Thymus (tissue), 14 donors: ENCODE results near the gene EDNRB. TPM values are rescaled to one million over a fixed set of nuclear protein-coding genes. Genes with fewer than 3 reads are reported as not detected.
"Not testable (repeated sequence)": the region's sequence is repeated elsewhere in the genome, so short reads cannot be mapped to it uniquely, and the experiment has no call there.

Source experiments
- DNase-seq, 9 donors: peaks; one replicate each; pipeline ENCODE4 v3.0.0-alpha.2; 2013; ENCODE audit warnings: low spot score in 9 of 9, low read depth in 6 of 9, missing footprints in 1 of 9
- H3K27ac ChIP-seq, 2 donors: one replicate each; pipeline ENCODE4 v1.5.1; 2013; ENCODE audit warnings: control low read depth in 1 of 2, low read depth in 1 of 2, low read length in 1 of 2, mild to moderate bottlenecking in 1 of 2, moderate library complexity in 1 of 2
- H3K27me3 ChIP-seq, 2 donors: one replicate each; pipeline ENCODE4 v1.5.1; 2013; ENCODE audit warnings: low read length in 1 of 2; ENCODE audit not compliant: control insufficient read depth in 2 of 2, insufficient read depth in 1 of 2
- H3K36me3 ChIP-seq, 2 donors: one replicate each; pipeline ENCODE4 v1.5.1; 2013; ENCODE audit warnings: low read length in 1 of 2, mild to moderate bottlenecking in 1 of 2, moderate library complexity in 1 of 2; ENCODE audit not compliant: control insufficient read depth in 2 of 2, insufficient read depth in 2 of 2
- H3K4me1 ChIP-seq, 2 donors: one replicate each; pipeline ENCODE4 v1.5.1; 2013; ENCODE audit warnings: low read length in 2 of 2; ENCODE audit not compliant: control insufficient read depth in 2 of 2, insufficient read depth in 2 of 2
- H3K4me3 ChIP-seq, 2 donors: one replicate each; pipeline ENCODE4 v1.5.1; 2013; ENCODE audit warnings: low read length in 2 of 2, control low read depth in 1 of 2, mild to moderate bottlenecking in 1 of 2
- H3K9me3 ChIP-seq, 2 donors: one replicate each; pipeline ENCODE4 v1.5.1; 2013; ENCODE audit warnings: low read length in 1 of 2, mild to moderate bottlenecking in 1 of 2; ENCODE audit not compliant: control insufficient read depth in 2 of 2, insufficient read depth in 1 of 2
- WGBS: extraction: QIAGEN DNeasy Blood & Tissue Kit; methylation state at CpG from one replicate; pipeline ENCODE4 v1.1.7; 2013; 5-methylcytosine and 5-hydroxymethylcytosine counted together
- long read RNA-seq, 10 donors: transcript quantifications; one replicate each; lab custom pipeline, GENCODE V29; 2026
- polyA plus RNA-seq: library from polyadenylated mRNA; stranded (reverse); fragments of 200-250 nt; gene quantifications from one replicate; pipeline ENCODE4 v1.2.3, GENCODE V29; 2013
- total RNA-seq: library from RNA; stranded (reverse); fragments of 120-200 nt; gene quantifications from one replicate; pipeline ENCODE4 v1.2.4, GENCODE V29; 2013
- donor health status: healthy.

Gene EDNRB
- total RNA-seq: 3.1 TPM
- 5.5 TPM for polyA plus RNA-seq
- long read RNA-seq, donor 1: 0 reads
- long read RNA-seq, donor 2: 0 reads
- long read RNA-seq, donor 3, full-length matches to known transcripts: 4 of 4 reads
- long read RNA-seq, donor 3, partial matches to known transcripts: 0 of 4 reads
- long read RNA-seq, donor 3, other reads (novel, unspliced or antisense): 0 of 4 reads
- long read RNA-seq, donor 4, full-length matches to known transcripts: 5 of 5 reads
- long read RNA-seq, donor 4, partial matches to known transcripts: 0 of 5 reads
- long read RNA-seq, donor 4, other reads (novel, unspliced or antisense): 0 of 5 reads
- long read RNA-seq, donor 5, full-length matches to known transcripts: 9 of 9 reads
- long read RNA-seq, donor 5, partial matches to known transcripts: 0 of 9 reads
- long read RNA-seq, donor 5, other reads (novel, unspliced or antisense): 0 of 9 reads
- long read RNA-seq, donor 6, full-length matches to known transcripts: 7 of 7 reads
- long read RNA-seq, donor 6, partial matches to known transcripts: 0 of 7 reads
- long read RNA-seq, donor 6, other reads (novel, unspliced or antisense): 0 of 7 reads
- long read RNA-seq, donor 7, full-length matches to known transcripts: 4 of 4 reads
- long read RNA-seq, donor 7, partial matches to known transcripts: 0 of 4 reads
- long read RNA-seq, donor 7, other reads (novel, unspliced or antisense): 0 of 4 reads
- long read RNA-seq, donor 8, full-length matches to known transcripts: 3 of 3 reads
- long read RNA-seq, donor 8, partial matches to known transcripts: 0 of 3 reads
- long read RNA-seq, donor 8, other reads (novel, unspliced or antisense): 0 of 3 reads
- long read RNA-seq, donor 9: 0 reads
- long read RNA-seq, donor 10, full-length matches to known transcripts: 4 of 4 reads
- long read RNA-seq, donor 10, partial matches to known transcripts: 0 of 4 reads
- long read RNA-seq, donor 10, other reads (novel, unspliced or antisense): 0 of 4 reads

DNA sequence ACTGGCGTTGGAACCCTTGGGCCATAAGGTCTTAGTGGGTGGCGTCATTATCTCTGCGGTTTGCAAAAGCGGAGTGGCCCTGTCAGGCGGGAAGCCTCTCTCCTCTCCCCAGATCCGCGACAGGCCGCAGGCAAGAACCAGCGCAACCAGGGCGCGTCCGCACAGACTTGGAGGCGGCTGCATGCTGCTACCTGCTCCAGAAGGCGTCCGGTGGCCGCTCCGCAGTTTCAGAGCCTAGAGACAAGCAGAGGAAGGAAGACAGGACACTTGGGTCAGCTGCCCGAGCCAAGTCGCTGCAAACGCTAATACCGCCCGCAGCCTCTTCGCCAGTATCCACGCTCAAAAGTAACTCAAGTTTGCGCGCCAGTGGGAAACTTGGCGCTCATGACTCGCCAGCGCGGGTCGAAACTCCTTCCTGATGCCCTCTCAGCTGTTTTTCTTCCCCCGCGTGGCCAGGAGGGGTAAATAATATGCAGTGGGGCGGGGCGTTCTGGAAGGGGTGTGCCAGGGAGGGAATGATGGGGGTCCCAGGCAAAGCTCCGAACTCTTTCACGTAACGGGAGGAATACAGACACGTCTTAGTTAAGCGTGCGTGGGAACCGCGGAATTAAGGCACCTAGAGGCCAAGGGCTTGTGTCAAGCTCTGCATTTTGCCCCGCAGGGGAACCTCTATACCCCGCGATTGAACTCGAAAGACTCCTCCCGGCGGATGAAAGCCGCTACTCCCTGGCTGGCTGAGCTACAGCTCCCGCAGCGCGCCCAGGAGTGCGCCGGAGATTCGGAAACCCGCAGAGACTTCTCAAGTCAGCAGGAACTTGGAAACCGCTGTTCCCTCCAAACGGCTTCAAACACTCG is at the start of gene EDNRB:
EDNRB (minus strand) TSS at position 441 of the 855 bp plus-strand sequence; CDS start at position 183, 258 bp downstream.
- DNase-seq: peak in 2 of 9 donors; percentile 17 to 36
- H3K4me3 ChIP-seq: peak within 1 kb of the TSS; percentile 38 to 42
- peaks cover 3 to 14% of the 10 kb centered on the region in 2 donors for H3K4me1 ChIP-seq
- peaks cover 3 to 26% of the 10 kb centered on the region in 2 donors for H3K27me3 ChIP-seq
- H3K27ac ChIP-seq: peak within 1 kb of the TSS in 1 of 2 donors; percentile 31
- H3K36me3 ChIP-seq: no peaks in the 10 kb centered on the region
- 6% methylated on average over 60 of the region's 60 CpGs for WGBS
- no peaks in the 10 kb centered on the region for H3K9me3 ChIP-seq

DNA sequence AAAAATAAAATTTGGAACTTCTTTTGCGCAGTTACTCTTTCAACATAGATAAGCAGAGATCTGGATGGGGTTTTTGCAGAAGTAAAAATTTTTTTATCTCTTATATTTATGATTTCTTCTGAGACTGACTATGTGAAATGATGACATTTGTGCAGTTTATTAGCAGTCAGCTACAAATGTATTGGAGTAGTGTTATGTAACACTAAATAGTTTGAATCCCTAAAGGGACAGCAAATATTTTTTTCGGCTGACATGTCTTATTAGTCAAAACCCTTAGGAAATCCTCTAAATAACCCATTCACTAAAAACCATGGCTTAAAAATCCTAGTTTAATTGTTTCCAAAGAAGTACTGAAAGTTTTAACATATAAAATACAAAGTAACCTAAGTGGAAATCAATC is 48.0 kb upstream of the EDNRB start:
- no peaks in the 10 kb centered on the region for H3K9me3 ChIP-seq
- no peaks in the 10 kb centered on the region for H3K36me3 ChIP-seq
- WGBS: 95% methylated on average over 2 of the region's 2 CpGs
- H3K4me3 ChIP-seq: no peak overlapping the region
- no peak overlapping the region for H3K27ac ChIP-seq
- no peak for DNase-seq
- no peaks in the 10 kb centered on the region for H3K4me1 ChIP-seq
- no peaks in the 10 kb centered on the region for H3K27me3 ChIP-seq

GRCh38 chr13:77952737-77953136 is 34.1 kb upstream of the EDNRB start:
- H3K27me3 ChIP-seq: no peaks in the 10 kb centered on the region
- H3K4me3 ChIP-seq: no peak overlapping the region
- 92% methylated on average over 1 of the region's 1 CpG for WGBS
- H3K4me1 ChIP-seq: no peaks in the 10 kb centered on the region
- H3K36me3 ChIP-seq: no peaks in the 10 kb centered on the region
- DNase-seq: no peak
- no peaks in the 10 kb centered on the region for H3K9me3 ChIP-seq
- H3K27ac ChIP-seq: no peak overlapping the region

- no peak for DNase-seq
- no peaks in the 10 kb centered on the region for H3K4me1 ChIP-seq
- no peaks in the 10 kb centered on the region for H3K27me3 ChIP-seq
Measured at GRCh38 chr13:77952276-77952675, 33.6 kb upstream of the EDNRB start.

DNA sequence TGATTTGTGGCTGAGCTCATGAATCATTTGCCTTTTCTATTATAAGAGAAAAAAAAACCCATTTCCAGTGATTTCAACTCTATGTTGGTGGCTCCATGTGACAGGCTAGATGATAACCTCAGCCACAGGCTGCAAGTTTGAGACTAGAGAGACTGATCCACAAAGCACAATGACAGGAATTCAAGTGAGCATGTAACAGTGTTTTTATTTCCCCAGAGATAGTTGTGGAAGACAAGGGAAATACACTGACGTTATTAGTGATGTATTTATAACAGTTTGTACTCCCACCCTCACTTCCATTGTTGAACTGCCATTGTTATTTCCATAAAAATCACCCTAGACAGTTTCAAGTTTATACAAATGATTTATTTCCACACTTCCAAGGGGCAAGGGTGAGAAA is 27.9 kb upstream of the EDNRB start:
- H3K4me3 ChIP-seq: no peak overlapping the region
- no peaks in the 10 kb centered on the region for H3K27me3 ChIP-seq
- no peaks in the 10 kb centered on the region for H3K36me3 ChIP-seq
- no peak for DNase-seq
- no peaks in the 10 kb centered on the region for H3K9me3 ChIP-seq
- no peaks in the 10 kb centered on the region for H3K4me1 ChIP-seq
- H3K27ac ChIP-seq: no peak overlapping the region
- WGBS: 89% methylated on average over 1 of the region's 1 CpG

More at GRCh38 chr13:77952276-77952675, 33.6 kb upstream of the EDNRB start:
- Histone ChIP-seq H3K27ac (no peak overlapping the region), H3K9me3 (no peaks in the 10 kb centered on the region), H3K36me3 (no peaks in the 10 kb centered on the region), H3K4me3 (no peak overlapping the region)

DNA sequence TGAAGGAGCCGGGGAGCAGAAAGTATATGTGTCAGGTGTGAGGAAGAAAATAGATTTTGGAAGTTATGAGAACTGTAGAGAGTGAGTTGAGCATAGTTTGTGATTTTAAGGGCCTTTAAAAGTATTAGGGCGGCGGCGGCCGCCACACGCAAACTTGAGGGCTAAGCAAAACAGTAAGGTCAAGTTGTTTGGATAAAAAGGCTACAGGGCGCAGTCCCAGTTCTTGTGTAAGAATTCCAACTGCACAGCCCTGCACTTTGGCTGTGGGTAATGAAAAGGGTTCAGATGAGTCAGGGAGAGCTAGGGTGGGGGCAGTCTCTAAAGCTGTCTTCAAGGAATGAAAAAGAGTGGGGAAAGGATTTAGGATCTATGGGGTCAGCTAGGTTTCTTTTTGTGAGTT is 16.4 kb upstream of the EDNRB start:
- H3K4me1 ChIP-seq, H3K27ac ChIP-seq, H3K4me3 ChIP-seq, DNase-seq, H3K9me3 ChIP-seq, H3K36me3 ChIP-seq, H3K27me3 ChIP-seq: not testable (repeated sequence)
- 98% methylated on average over 7 of the region's 7 CpGs for whole genome bisulfite sequencing

GRCh38 chr13:77930430-77930829 is 11.8 kb upstream of the EDNRB start:
- no peak for DNase-seq
- Histone ChIP-seq H3K4me1 (no peaks in the 10 kb centered on the region), H3K36me3 (no peaks in the 10 kb centered on the region), H3K27ac (no peak overlapping the region), H3K4me3 (no peak overlapping the region), H3K27me3 (no peaks in the 10 kb centered on the region), H3K9me3 (no peaks in the 10 kb centered on the region)

- WGBS: 21% methylated on average over 2 of the region's 2 CpGs
- H3K27me3 ChIP-seq: no peaks in the 10 kb centered on the region
- no peak for DNase-seq
Measured at GRCh38 chr13:77928909-77929308, 10.3 kb upstream of the EDNRB start.

More at GRCh38 chr13:77928909-77929308, 10.3 kb upstream of the EDNRB start:
- Histone ChIP-seq H3K4me3 (no peak overlapping the region), H3K4me1 (no peaks in the 10 kb centered on the region), H3K9me3 (no peaks in the 10 kb centered on the region), H3K27ac (no peak overlapping the region), H3K36me3 (no peaks in the 10 kb centered on the region)
